OCI-LY3 (cell line): ENCODE measurements around the gene LPXN.

Experiments used
- H2AFZ ChIP-seq: fragments of 200-600, 300-600 bp; shearing (Covaris generic); 2 replicates; pipeline ENCODE4 v1.6.0; 2014; ENCODE audit warnings: antibody characterized with exemption, low read depth, low read length
- H3K27ac ChIP-seq: fragments of 200-600, 300-600 bp; sonication (generic); 2 replicates; pipeline ENCODE4 v1.5.1; 2014; ENCODE audit warnings: mild to moderate bottlenecking, low read length, moderate library complexity, mixed read lengths
- H3K27me3 ChIP-seq: fragments of 200-600, 300-600 bp; sonication (generic); 2 replicates; pipeline ENCODE4 v1.6.1; 2014; ENCODE audit warnings: low read depth, low read length, mixed read lengths
- H3K36me3 ChIP-seq: fragments of 200-600, 300-600 bp; sonication (generic); replicated peaks from 2 replicates; pipeline ENCODE3; 2014; ENCODE audit warnings: low read depth, low read length, mixed read lengths
- H3K4me1 ChIP-seq: fragments of 300-600, 200-600 bp; sonication (generic); 2 replicates; pipeline ENCODE4 v1.6.1; 2014; ENCODE audit warnings: low read length, mixed read lengths
- H3K4me2 ChIP-seq: fragments of 200-600, 300-600 bp; sonication (generic); 2 replicates; pipeline ENCODE4 v1.6.1; 2014; ENCODE audit warnings: low read length, mixed read lengths
- H3K4me3 ChIP-seq: fragments of 300-600, 200-600 bp; sonication (generic); 2 replicates; pipeline ENCODE4 v1.5.1; 2014; ENCODE audit warnings: antibody characterized with exemption, mild to moderate bottlenecking, low read length, moderate library complexity
- H3K79me2 ChIP-seq: fragments of 300-600, 200-600 bp; shearing (Covaris generic); 2 replicates; pipeline ENCODE4 v1.6.1; 2014; ENCODE audit warnings: mild to moderate bottlenecking, low read length, mixed read lengths
- H3K9ac ChIP-seq: fragments of 300-600, 200-600 bp; shearing (Covaris generic); 2 replicates; pipeline ENCODE4 v1.6.0; 2014; ENCODE audit warnings: mild to moderate bottlenecking, low read length, moderate library complexity
- H3K9me3 ChIP-seq: fragments of 200-600, 300-600 bp; shearing (Covaris generic); 2 replicates; pipeline ENCODE4 v1.6.1; 2014; ENCODE audit warnings: low read length, mixed read lengths; ENCODE audit not compliant: insufficient read depth
- H4K20me1 ChIP-seq: fragments of 200-600, 300-600 bp; sonication (generic); 2 replicates; pipeline ENCODE4 v1.6.1; 2016; ENCODE audit warnings: low read length, mixed read lengths; ENCODE audit not compliant: insufficient read depth
- EZH2phosphoT487 ChIP-seq: fragments of 200-600 bp; shearing (Covaris generic); IDR thresholded peaks from 2 replicates; pipeline ENCODE4 v1.6.1; 2018; ENCODE audit warnings: antibody characterized with exemption, mixed run types, low read depth
- TF ChIP-seq, protein P1 (sequence below): fragments of 200-600, 300-600 bp; sonication (generic); IDR thresholded peaks from 2 replicates; pipeline ENCODE4 v1.5.1; 2014; ENCODE audit warnings: antibody characterized with exemption, low read length, low read depth

The LPXN gene

GRCh38 chr11:58524232-58525036 lies 51.2 kb downstream of the LPXN start:
- H3K79me2 ChIP-seq = no peaks in the 10 kb centered on the region
- H4K20me1 ChIP-seq = no peaks in the 10 kb centered on the region
- H3K36me3 ChIP-seq = peaks cover 20% of the 10 kb centered on the region
- H3K27ac ChIP-seq = peak overlapping the region; percentile 79
- H3K9me3 ChIP-seq = no peaks in the 10 kb centered on the region
- TF ChIP-seq, protein P1, sequence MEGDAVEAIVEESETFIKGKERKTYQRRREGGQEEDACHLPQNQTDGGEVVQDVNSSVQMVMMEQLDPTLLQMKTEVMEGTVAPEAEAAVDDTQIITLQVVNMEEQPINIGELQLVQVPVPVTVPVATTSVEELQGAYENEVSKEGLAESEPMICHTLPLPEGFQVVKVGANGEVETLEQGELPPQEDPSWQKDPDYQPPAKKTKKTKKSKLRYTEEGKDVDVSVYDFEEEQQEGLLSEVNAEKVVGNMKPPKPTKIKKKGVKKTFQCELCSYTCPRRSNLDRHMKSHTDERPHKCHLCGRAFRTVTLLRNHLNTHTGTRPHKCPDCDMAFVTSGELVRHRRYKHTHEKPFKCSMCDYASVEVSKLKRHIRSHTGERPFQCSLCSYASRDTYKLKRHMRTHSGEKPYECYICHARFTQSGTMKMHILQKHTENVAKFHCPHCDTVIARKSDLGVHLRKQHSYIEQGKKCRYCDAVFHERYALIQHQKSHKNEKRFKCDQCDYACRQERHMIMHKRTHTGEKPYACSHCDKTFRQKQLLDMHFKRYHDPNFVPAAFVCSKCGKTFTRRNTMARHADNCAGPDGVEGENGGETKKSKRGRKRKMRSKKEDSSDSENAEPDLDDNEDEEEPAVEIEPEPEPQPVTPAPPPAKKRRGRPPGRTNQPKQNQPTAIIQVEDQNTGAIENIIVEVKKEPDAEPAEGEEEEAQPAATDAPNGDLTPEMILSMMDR = peak; percentile 90
- TF ChIP-seq EZH2phosphoT487 = no peak
- peak overlapping the region; percentile 41 for H3K4me3 ChIP-seq
- peak overlapping the region; percentile 70 for H3K4me2 ChIP-seq
- H3K27me3 ChIP-seq = peaks cover 38% of the 10 kb centered on the region
- H3K4me1 ChIP-seq = peaks cover 34% of the 10 kb centered on the region
- no peak overlapping the region for H2AFZ ChIP-seq
- no peak overlapping the region for H3K9ac ChIP-seq

GRCh38 chr11:58513747-58514367 lies 61.8 kb downstream of the LPXN start:
- H3K4me1 ChIP-seq = 0 out of 2 replicates have a peak, but pooled peaks cover 4% of the 10 kb centered on the region
- H4K20me1 ChIP-seq = no peaks in the 10 kb centered on the region
- H3K79me2 ChIP-seq = no peaks in the 10 kb centered on the region
- no peaks in the 10 kb centered on the region for H3K36me3 ChIP-seq
- peaks cover 24% of the 10 kb centered on the region for H3K27me3 ChIP-seq
- no peak overlapping the region for H3K9ac ChIP-seq
- H2AFZ ChIP-seq = no peak overlapping the region
- H3K27ac ChIP-seq = no peak overlapping the region
- TF ChIP-seq, protein P1 = peak; percentile 90
- no peak for TF ChIP-seq EZH2phosphoT487
- no peaks in the 10 kb centered on the region for H3K9me3 ChIP-seq
- no peak overlapping the region for H3K4me3 ChIP-seq
- H3K4me2 ChIP-seq = no peak overlapping the region

- TF ChIP-seq, protein P1 = no peak
- no peak for TF ChIP-seq EZH2phosphoT487
- Histone ChIP-seq H3K4me2 (no peak overlapping the region), H3K9me3 (no peaks in the 10 kb centered on the region), H4K20me1 (peaks cover 4% of the 10 kb centered on the region; the same call in 1 of the 2 replicates), H3K36me3 (no peaks in the 10 kb centered on the region), H3K79me2 (no peaks in the 10 kb centered on the region), H2AFZ (no peak overlapping the region), H3K27me3 (peaks cover 16% of the 10 kb centered on the region), H3K4me1 (peaks cover 15% of the 10 kb centered on the region), H3K4me3 (no peak overlapping the region), H3K27ac (no peak overlapping the region), H3K9ac (no peak overlapping the region)
Observed at GRCh38 chr11:58511636-58512035, 64.0 kb downstream of the LPXN start.

- Histone ChIP-seq H3K27ac (no peak overlapping the region), H4K20me1 (peaks cover 4% of the 10 kb centered on the region; the same call in 1 of the 2 replicates), H3K27me3 (0 out of 2 replicates have a peak, but pooled peaks cover 13% of the 10 kb centered on the region), H3K4me2 (no peak overlapping the region), H3K9ac (no peak overlapping the region), H3K9me3 (no peaks in the 10 kb centered on the region), H3K4me3 (no peak overlapping the region), H2AFZ (no peak overlapping the region), H3K36me3 (no peaks in the 10 kb centered on the region), H3K4me1 (peaks cover 27% of the 10 kb centered on the region), H3K79me2 (no peaks in the 10 kb centered on the region)
- TF ChIP-seq, protein P1 = no peak
- TF ChIP-seq EZH2phosphoT487 = no peak
Observed at GRCh38 chr11:58509748-58510147, 65.9 kb downstream of the LPXN start.
